ENCODE results near the gene KIRREL3.

KIRREL3 gene

DNA sequence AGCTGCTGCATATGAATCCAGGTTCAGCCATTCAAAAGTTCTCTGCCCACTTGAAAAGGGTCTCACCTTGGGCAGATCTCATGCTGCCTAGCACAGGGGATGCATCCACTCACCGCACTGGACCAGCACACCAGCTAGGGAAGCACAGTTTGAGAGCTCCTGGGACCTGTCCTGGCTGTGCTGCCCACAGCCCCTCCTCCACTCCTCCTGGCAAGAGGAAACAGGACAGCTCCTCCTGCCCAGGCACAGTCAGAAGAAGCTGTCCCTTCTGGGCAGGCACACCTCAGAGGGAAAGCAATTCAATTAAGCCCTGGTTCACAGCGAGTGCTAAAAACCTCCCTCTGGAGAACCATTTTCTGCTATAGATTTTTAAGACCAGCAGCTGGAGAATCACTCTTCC is 498.4 kb downstream of the KIRREL3 start:
- H3K9me3 ChIP-seq, result no peaks in the 10 kb centered on the region
- H3K27me3 ChIP-seq, result peaks cover 52% of the 10 kb centered on the region
- H3K36me3 ChIP-seq, result no peaks in the 10 kb centered on the region
- no peaks in the 10 kb centered on the region for H3K4me1 ChIP-seq (ENCODE audit: control insufficient read depth in 1 of 2, insufficient read depth in 1 of 2, low read depth in 1 of 2, low read length in 1 of 2)
- no peak for TF ChIP-seq CTCF (IDR thresholded peaks at IDR 0.05)
- H3K4me3 ChIP-seq (ENCODE audit: low read depth in 1 of 2, low read length in 1 of 2), result no peak overlapping the region
- no peak overlapping the region for H3K27ac ChIP-seq

- Histone ChIP-seq H3K27ac (no peak overlapping the region), H3K36me3 (no peaks in the 10 kb centered on the region), H3K9me3 (no peaks in the 10 kb centered on the region), H3K4me3 (ENCODE audit: low read depth in 1 of 2, low read length in 1 of 2) (no peak overlapping the region), H3K27me3 (peaks cover 52% of the 10 kb centered on the region), H3K4me1 (ENCODE audit: control insufficient read depth in 1 of 2, insufficient read depth in 1 of 2, low read depth in 1 of 2, low read length in 1 of 2) (no peaks in the 10 kb centered on the region)
- no peak for TF ChIP-seq CTCF (IDR thresholded peaks at IDR 0.05)
Observed at GRCh38 chr11:126501641-126502040, 498.9 kb downstream of the KIRREL3 start.

GRCh38 chr11:126500981-126501380 is 499.6 kb downstream of the KIRREL3 start:
- H3K4me1 ChIP-seq (ENCODE audit: control insufficient read depth in 1 of 2, insufficient read depth in 1 of 2, low read depth in 1 of 2, low read length in 1 of 2), result no peaks in the 10 kb centered on the region
- H3K4me3 ChIP-seq (ENCODE audit: low read depth in 1 of 2, low read length in 1 of 2), result no peak overlapping the region
- H3K27ac ChIP-seq, result no peak overlapping the region
- H3K9me3 ChIP-seq, result no peaks in the 10 kb centered on the region
- H3K27me3 ChIP-seq, result peaks cover 52% of the 10 kb centered on the region
- no peaks in the 10 kb centered on the region for H3K36me3 ChIP-seq
- TF ChIP-seq CTCF (IDR thresholded peaks at IDR 0.05), result no peak

- no peaks in the 10 kb centered on the region for H3K9me3 ChIP-seq
- H3K27me3 ChIP-seq, result peaks cover 46% of the 10 kb centered on the region
- no peak overlapping the region for H3K4me3 ChIP-seq (ENCODE audit: low read depth in 1 of 2, low read length in 1 of 2)
- no peak overlapping the region for H3K27ac ChIP-seq
- no peaks in the 10 kb centered on the region for H3K4me1 ChIP-seq (ENCODE audit: control insufficient read depth in 1 of 2, insufficient read depth in 1 of 2, low read depth in 1 of 2, low read length in 1 of 2)
- no peak for TF ChIP-seq CTCF (IDR thresholded peaks at IDR 0.05)
- no peaks in the 10 kb centered on the region for H3K36me3 ChIP-seq
Observed at GRCh38 chr11:126499131-126499752, 501.3 kb downstream of the KIRREL3 start.

GRCh38 chr11:126498281-126498680 is 502.3 kb downstream of the KIRREL3 start:
- no peak overlapping the region for H3K27ac ChIP-seq
- no peaks in the 10 kb centered on the region for H3K4me1 ChIP-seq (ENCODE audit: control insufficient read depth in 1 of 2, insufficient read depth in 1 of 2, low read depth in 1 of 2, low read length in 1 of 2)
- no peaks in the 10 kb centered on the region for H3K36me3 ChIP-seq
- peaks cover 41% of the 10 kb centered on the region for H3K27me3 ChIP-seq
- no peak for TF ChIP-seq CTCF (IDR thresholded peaks at IDR 0.05)
- no peak overlapping the region for H3K4me3 ChIP-seq (ENCODE audit: low read depth in 1 of 2, low read length in 1 of 2)
- H3K9me3 ChIP-seq, result no peaks in the 10 kb centered on the region

Measured in neutrophil (primary cell).